Measurements from ENCODE around the gene AQP12B.
"Not testable (repeated sequence)": the region's sequence is repeated elsewhere in the genome, so short reads cannot be mapped to it uniquely, and the experiment has no call there.

The AQP12B gene

GRCh38 chr2:240687045-240687740 is 4.5 kb upstream of the AQP12B start:
- no peak overlapping the region for H3K27ac ChIP-seq (ENCODE audit: low read depth, low read length)
- H3K27me3 ChIP-seq (ENCODE audit: insufficient read depth, low read length) = no peaks in the 10 kb centered on the region
- WGBS = 90% methylated on average over 20 of the region's 20 CpGs

GRCh38 chr2:240686460-240686859 is 3.8 kb upstream of the AQP12B start:
- WGBS = 92% methylated on average over 6 of the region's 6 CpGs

More at GRCh38 chr2:240687045-240687740, 4.5 kb upstream of the AQP12B start:
- no peak overlapping the region for H3K4me3 ChIP-seq (ENCODE audit: low read length)
- no peaks in the 10 kb centered on the region for H3K4me1 ChIP-seq (ENCODE audit: insufficient read depth, low read length)
- no peak overlapping the region for H3K9ac ChIP-seq (ENCODE audit: low read depth, low read length)
- H3K36me3 ChIP-seq (ENCODE audit: insufficient read depth, low read length) = no peaks in the 10 kb centered on the region
- no peaks in the 10 kb centered on the region for H3K9me3 ChIP-seq (ENCODE audit: insufficient read depth, low read depth, low read length)

GRCh38 chr2:240685771-240686371 is 3.2 kb upstream of the AQP12B start:
- Histone ChIP-seq H3K9me3 (ENCODE audit: insufficient read depth, low read depth, low read length) (no peaks in the 10 kb centered on the region), H3K27ac (ENCODE audit: low read depth, low read length) (no peak overlapping the region), H3K27me3 (ENCODE audit: insufficient read depth, low read length) (no peaks in the 10 kb centered on the region), H3K4me1 (ENCODE audit: insufficient read depth, low read length) (no peaks in the 10 kb centered on the region), H3K9ac (ENCODE audit: low read depth, low read length) (no peak overlapping the region), H3K36me3 (ENCODE audit: insufficient read depth, low read length) (no peaks in the 10 kb centered on the region), H3K4me3 (ENCODE audit: low read length) (no peak overlapping the region)
- WGBS = 83% methylated on average over 10 of the region's 10 CpGs

More at GRCh38 chr2:240686460-240686859, 3.8 kb upstream of the AQP12B start:
- H3K4me1 ChIP-seq (ENCODE audit: insufficient read depth, low read length) = no peaks in the 10 kb centered on the region
- H3K9me3 ChIP-seq (ENCODE audit: insufficient read depth, low read depth, low read length) = no peaks in the 10 kb centered on the region
- H3K9ac ChIP-seq (ENCODE audit: low read depth, low read length) = no peak overlapping the region
- H3K27ac ChIP-seq (ENCODE audit: low read depth, low read length) = no peak overlapping the region
- no peaks in the 10 kb centered on the region for H3K36me3 ChIP-seq (ENCODE audit: insufficient read depth, low read length)
- no peaks in the 10 kb centered on the region for H3K27me3 ChIP-seq (ENCODE audit: insufficient read depth, low read length)
- no peak overlapping the region for H3K4me3 ChIP-seq (ENCODE audit: low read length)

- not testable (repeated sequence) for H3K27me3 ChIP-seq (ENCODE audit: insufficient read depth, low read length); H3K27ac ChIP-seq (ENCODE audit: low read depth, low read length); H3K36me3 ChIP-seq (ENCODE audit: insufficient read depth, low read length); H3K9me3 ChIP-seq (ENCODE audit: insufficient read depth, low read depth, low read length); H3K9ac ChIP-seq (ENCODE audit: low read depth, low read length); H3K4me1 ChIP-seq (ENCODE audit: insufficient read depth, low read length); H3K4me3 ChIP-seq (ENCODE audit: low read length)
- WGBS = 92% methylated on average over 13 of the region's 15 CpGs
Measured at GRCh38 chr2:240683980-240684728, 1.5 kb upstream of the AQP12B start.

- not testable (repeated sequence) for H3K27ac ChIP-seq (ENCODE audit: low read depth, low read length); H3K4me3 ChIP-seq (ENCODE audit: low read length); H3K9me3 ChIP-seq (ENCODE audit: insufficient read depth, low read depth, low read length); H3K9ac ChIP-seq (ENCODE audit: low read depth, low read length); H3K36me3 ChIP-seq (ENCODE audit: insufficient read depth, low read length); H3K4me1 ChIP-seq (ENCODE audit: insufficient read depth, low read length); H3K27me3 ChIP-seq (ENCODE audit: insufficient read depth, low read length)
- whole genome bisulfite sequencing = 91% methylated on average over 3 of the region's 15 CpGs
Measured at GRCh38 chr2:240683329-240683979, 769 bp upstream of the AQP12B start.

- not testable (repeated sequence) for H3K4me1 ChIP-seq (ENCODE audit: insufficient read depth, low read length); H3K36me3 ChIP-seq (ENCODE audit: insufficient read depth, low read length); H3K9me3 ChIP-seq (ENCODE audit: insufficient read depth, low read depth, low read length); H3K27ac ChIP-seq (ENCODE audit: low read depth, low read length); H3K4me3 ChIP-seq (ENCODE audit: low read length); H3K9ac ChIP-seq (ENCODE audit: low read depth, low read length); H3K27me3 ChIP-seq (ENCODE audit: insufficient read depth, low read length)
- 80% methylated on average over 1 of the region's 11 CpGs for WGBS
Measured at GRCh38 chr2:240680185-240680584, 2.5 kb downstream of the AQP12B start.

- H3K9me3 ChIP-seq (ENCODE audit: insufficient read depth, low read depth, low read length); H3K4me3 ChIP-seq (ENCODE audit: low read length); H3K27me3 ChIP-seq (ENCODE audit: insufficient read depth, low read length); H3K9ac ChIP-seq (ENCODE audit: low read depth, low read length); H3K27ac ChIP-seq (ENCODE audit: low read depth, low read length); H3K36me3 ChIP-seq (ENCODE audit: insufficient read depth, low read length); H3K4me1 ChIP-seq (ENCODE audit: insufficient read depth, low read length): not testable (repeated sequence)
- no CpG with 5 or more reads among the region's 19 CpGs for WGBS
Measured at GRCh38 chr2:240678909-240679308, 3.8 kb downstream of the AQP12B start.

GRCh38 chr2:240678043-240678442 is 4.6 kb downstream of the AQP12B start:
- not testable (repeated sequence) for H3K27me3 ChIP-seq (ENCODE audit: insufficient read depth, low read length); H3K27ac ChIP-seq (ENCODE audit: low read depth, low read length); H3K9ac ChIP-seq (ENCODE audit: low read depth, low read length); H3K9me3 ChIP-seq (ENCODE audit: insufficient read depth, low read depth, low read length); H3K4me3 ChIP-seq (ENCODE audit: low read length); H3K4me1 ChIP-seq (ENCODE audit: insufficient read depth, low read length); H3K36me3 ChIP-seq (ENCODE audit: insufficient read depth, low read length)
- WGBS = 97% methylated on average over 4 of the region's 14 CpGs

GRCh38 chr2:240675345-240675744 is 7.3 kb downstream of the AQP12B start:
- peaks cover 18% of the 10 kb centered on the region for H3K27me3 ChIP-seq (ENCODE audit: insufficient read depth, low read length)
- no CpG with 5 or more reads among the region's 24 CpGs for WGBS
- not testable (repeated sequence) for H3K4me1 ChIP-seq (ENCODE audit: insufficient read depth, low read length); H3K27ac ChIP-seq (ENCODE audit: low read depth, low read length); H3K9me3 ChIP-seq (ENCODE audit: insufficient read depth, low read depth, low read length); H3K9ac ChIP-seq (ENCODE audit: low read depth, low read length); H3K36me3 ChIP-seq (ENCODE audit: insufficient read depth, low read length); H3K4me3 ChIP-seq (ENCODE audit: low read length)

GRCh38 chr2:240674461-240675184 is 8.1 kb downstream of the AQP12B start:
- H3K4me3 ChIP-seq (ENCODE audit: low read length); H3K9me3 ChIP-seq (ENCODE audit: insufficient read depth, low read depth, low read length); H3K36me3 ChIP-seq (ENCODE audit: insufficient read depth, low read length); H3K4me1 ChIP-seq (ENCODE audit: insufficient read depth, low read length); H3K27ac ChIP-seq (ENCODE audit: low read depth, low read length); H3K9ac ChIP-seq (ENCODE audit: low read depth, low read length): not testable (repeated sequence)
- 79% methylated on average over 10 of the region's 16 CpGs for WGBS
- peaks cover 18% of the 10 kb centered on the region for H3K27me3 ChIP-seq (ENCODE audit: insufficient read depth, low read length)
